Activated CD4-positive, alpha-beta memory T cell treated with anti-CD3 and anti-CD28 coated beads, Interleukin-2, amount 10 ng/mL, durations not matched to agents 7 days and 5 days (primary cell): ENCODE results near the gene CPA1. TPM values are rescaled to one million over a fixed set of nuclear protein-coding genes. Genes with fewer than 3 reads are reported as not detected.

ENCODE experiments used
- total RNA-seq, 2 experiments: library from RNA; stranded (reverse); gene quantifications; one replicate each; pipeline ENCODE4 v1.2.3, GENCODE V29; 2021

The CPA1 gene
- total RNA-seq, 2 experiments from 2014 or later = not detected

Other genes with a start within 250 kb of the CPA1 start
- gene TMEM209, start 175.1 kb upstream of the CPA1 start, total RNA-seq = 10 to 100 TPM; 35.5 to 35.7 TPM
- gene SSMEM1, start 172.6 kb upstream of the CPA1 start, total RNA-seq = not detected
- not detected for gene CPA2, start 113.6 kb upstream of the CPA1 start, total RNA-seq
- not detected for gene CPA4, start 87.3 kb upstream of the CPA1 start, total RNA-seq
- not detected for gene CPA5, start 35.7 kb upstream of the CPA1 start, total RNA-seq
- gene CEP41, start 60.5 kb downstream of the CPA1 start, total RNA-seq = 10 to 100 TPM; 13.2 to 15.7 TPM
- gene MEST, start 111.6 kb downstream of the CPA1 start, total RNA-seq = under 1 TPM; 0.55 to 0.68 TPM